Gastrocnemius medialis (tissue), 4 donors: Measurements from ENCODE around the gene SFMBT2. TPM values are rescaled to one million over a fixed set of nuclear protein-coding genes. Genes with fewer than 3 reads are reported as not detected.

Experiments used
- ATAC-seq, 2 donors: fragments of 150-250 bp; one replicate each; pipeline ENCODE4 v1.9.1; 2016
- DNase-seq, 2 donors: peaks; one replicate each; pipeline ENCODE4 v3.0.0-alpha.2; 2019
- H3K27ac ChIP-seq, 4 donors: fragments of 200-600 bp; sonication (generic); 1 replicate in 1 of 4; 2 replicates in 3 of 4; pipeline ENCODE4 v1.5.1; 2016 to 2018; ENCODE audit warnings: mild to moderate bottlenecking in 2 of 4, moderate library complexity in 1 of 4
- H3K27me3 ChIP-seq, 3 donors: fragments of 200-600 bp; sonication (generic) in 2 of 3; 1 replicate in 1 of 3; 2 replicates in 2 of 3; pipeline versions ENCODE4 v1.5.1 to v1.6.0; 2016 to 2019; ENCODE audit warnings: mild to moderate bottlenecking in 1 of 3, moderate library complexity in 1 of 3
- H3K36me3 ChIP-seq, 2 donors: fragments of 200-600 bp; sonication (generic) in 1 of 2; one replicate each; pipeline ENCODE4 v1.5.1; 2017 to 2018
- H3K4me1 ChIP-seq, 2 donors: fragments of 200-600 bp; sonication (generic) in 1 of 2; one replicate each; pipeline ENCODE4 v1.5.1; 2016 to 2017; ENCODE audit warnings: mild to moderate bottlenecking in 2 of 2
- H3K4me3 ChIP-seq, 4 donors: fragments of 200-600 bp; sonication (generic) in 3 of 4; 1 replicate in 1 of 4; 2 replicates in 3 of 4; pipeline ENCODE4 v1.5.1; 2016 to 2019; ENCODE audit warnings: mild to moderate bottlenecking in 2 of 4
- H3K9me3 ChIP-seq, 3 donors: fragments of 200-600 bp; sonication (generic) in 2 of 3; 1 replicate in 1 of 3; 2 replicates in 2 of 3; pipeline ENCODE4 v1.5.1; 2016 to 2019
- CTCF ChIP-seq, 5 experiments: fragments of 450-650 bp in 3 of 5; fragments of 200-600 bp in 2 of 5; sonication (generic) in 2 of 5; IDR thresholded peaks in 4 of 5; conservative IDR thresholded peaks in 1 of 5; 1 replicate in 4 of 5; 2 replicates in 1 of 5; pipeline ENCODE4 v1.5.1; 2016 to 2019; ENCODE audit warnings: antibody characterized with exemption in 5 of 5, mild to moderate bottlenecking in 3 of 5, moderate library complexity in 3 of 5
- POLR2A ChIP-seq, 2 donors: fragments of 450-650 bp; IDR thresholded peaks; one replicate each; pipeline ENCODE4 v1.6.1; 2017; ENCODE audit warnings: antibody characterized with exemption in 2 of 2, mild to moderate bottlenecking in 2 of 2, moderate library complexity in 2 of 2
- in situ Hi-C, 4 donors: fragments of 200-750 bp; cut with MboI; loops; one replicate each; pipeline versions ENCODE4 v1.15.0 to v1.8.0; 2017; ENCODE audit warnings: low sequenced_read_pairs in 4 of 4
- intact Hi-C: fragments of 100-400 bp; cut with DNase I; formaldehyde crosslinking; loops from one replicate; pipeline ENCODE4 v1.15.1; 2023; ENCODE audit warnings: low total_unique reads
- total RNA-seq, 4 donors: library from RNA; depleted of rRNA; stranded (reverse); fragments of >200 nt; gene quantifications; one replicate each; pipeline versions ENCODE4 v1.1.0 to v1.2.3, GENCODE V29; 2016

SFMBT2 gene
- total RNA-seq, 4 donors from 2014 or later = 1.1 to 6.9 (median 2.1) TPM

- in situ Hi-C loops = no loop called here
- H3K4me1 ChIP-seq = no peaks in the 10 kb centered on the region
- ATAC-seq (no peak), DNase-seq (no peak)
- no peaks in the 10 kb centered on the region for H3K9me3 ChIP-seq
- no peak for TF ChIP-seq POLR2A (IDR thresholded peaks at IDR 0.05)
- no peaks in the 10 kb centered on the region for H3K27me3 ChIP-seq
- peaks cover 0 to 68% of the 10 kb centered on the region in 2 donors for H3K36me3 ChIP-seq
- no peak overlapping the region for H3K27ac ChIP-seq
- H3K4me3 ChIP-seq = no peak overlapping the region
- intact Hi-C loops = no loop called here
Measured at GRCh38 chr10:7196284-7196683, 214.6 kb downstream of the SFMBT2 start.

GRCh38 chr10:7195118-7195517, 215.7 kb downstream of the SFMBT2 start:
- H3K27me3 ChIP-seq = no peaks in the 10 kb centered on the region
- H3K36me3 ChIP-seq = peaks cover 0 to 60% of the 10 kb centered on the region in 2 donors
- ATAC-seq (no peak), DNase-seq (no peak)
- in situ Hi-C loops = no loop called here
- TF ChIP-seq POLR2A (IDR thresholded peaks at IDR 0.05) (no peak), CTCF (IDR thresholded peaks at IDR 0.05 in 4 of 5, conservative IDR thresholded peaks at IDR 0.05 in 1 of 5) (no peak)
- H3K9me3 ChIP-seq = no peaks in the 10 kb centered on the region
- H3K4me1 ChIP-seq = no peaks in the 10 kb centered on the region
- H3K4me3 ChIP-seq = no peak overlapping the region
- intact Hi-C loops = no loop called here
- H3K27ac ChIP-seq = no peak overlapping the region

GRCh38 chr10:7194571-7194970, 216.3 kb downstream of the SFMBT2 start:
- H3K9me3 ChIP-seq = no peaks in the 10 kb centered on the region
- no peaks in the 10 kb centered on the region for H3K27me3 ChIP-seq
- H3K4me3 ChIP-seq = no peak overlapping the region
- TF ChIP-seq CTCF (IDR thresholded peaks at IDR 0.05 in 4 of 5, conservative IDR thresholded peaks at IDR 0.05 in 1 of 5) = no peak
- no peak for TF ChIP-seq POLR2A (IDR thresholded peaks at IDR 0.05)
- no peak overlapping the region for H3K27ac ChIP-seq
- intact Hi-C loops = no loop called here
- DNase-seq (no peak), ATAC-seq (no peak)
- in situ Hi-C loops = no loop called here
- H3K4me1 ChIP-seq = no peaks in the 10 kb centered on the region
- peaks cover 0 to 57% of the 10 kb centered on the region in 2 donors for H3K36me3 ChIP-seq

- no peaks in the 10 kb centered on the region for H3K9me3 ChIP-seq
- DNase-seq = no peak
- in situ Hi-C loops = no loop called here
- TF ChIP-seq POLR2A (IDR thresholded peaks at IDR 0.05) (no peak), CTCF (IDR thresholded peaks at IDR 0.05 in 4 of 5, conservative IDR thresholded peaks at IDR 0.05 in 1 of 5) (no peak)
- no peaks in the 10 kb centered on the region for H3K4me1 ChIP-seq
- H3K36me3 ChIP-seq = peaks cover 0 to 48% of the 10 kb centered on the region in 2 donors
- no peak for ATAC-seq
- intact Hi-C loops = no loop called here
- H3K4me3 ChIP-seq = no peak overlapping the region
- no peaks in the 10 kb centered on the region for H3K27me3 ChIP-seq
- H3K27ac ChIP-seq = no peak overlapping the region
Measured at GRCh38 chr10:7193369-7193768, 217.5 kb downstream of the SFMBT2 start.

GRCh38 chr10:7192831-7193361, 217.9 kb downstream of the SFMBT2 start:
- ATAC-seq = no peak
- in situ Hi-C loops (no loop called here), intact Hi-C loops (no loop called here)

More at GRCh38 chr10:7192831-7193361, 217.9 kb downstream of the SFMBT2 start:
- H3K4me3 ChIP-seq = no peak overlapping the region
- H3K4me1 ChIP-seq = no peaks in the 10 kb centered on the region
- H3K27me3 ChIP-seq = no peaks in the 10 kb centered on the region
- no peak for DNase-seq
- no peak overlapping the region for H3K27ac ChIP-seq
- H3K9me3 ChIP-seq = no peaks in the 10 kb centered on the region
- TF ChIP-seq CTCF (IDR thresholded peaks at IDR 0.05 in 4 of 5, conservative IDR thresholded peaks at IDR 0.05 in 1 of 5) (no peak), POLR2A (IDR thresholded peaks at IDR 0.05) (no peak)
- H3K36me3 ChIP-seq = peaks cover 0 to 46% of the 10 kb centered on the region in 2 donors
